ENCODE data around the gene COPE. TPM values are rescaled to one million over a fixed set of nuclear protein-coding genes. Genes with fewer than 3 reads are reported as not detected.
"Not testable (repeated sequence)": the region's sequence is repeated elsewhere in the genome, so short reads cannot be mapped to it uniquely, and the experiment has no call there.

COPE gene
- total RNA-seq, 1 donor from 2014 or later: 54.6 TPM

DNA sequence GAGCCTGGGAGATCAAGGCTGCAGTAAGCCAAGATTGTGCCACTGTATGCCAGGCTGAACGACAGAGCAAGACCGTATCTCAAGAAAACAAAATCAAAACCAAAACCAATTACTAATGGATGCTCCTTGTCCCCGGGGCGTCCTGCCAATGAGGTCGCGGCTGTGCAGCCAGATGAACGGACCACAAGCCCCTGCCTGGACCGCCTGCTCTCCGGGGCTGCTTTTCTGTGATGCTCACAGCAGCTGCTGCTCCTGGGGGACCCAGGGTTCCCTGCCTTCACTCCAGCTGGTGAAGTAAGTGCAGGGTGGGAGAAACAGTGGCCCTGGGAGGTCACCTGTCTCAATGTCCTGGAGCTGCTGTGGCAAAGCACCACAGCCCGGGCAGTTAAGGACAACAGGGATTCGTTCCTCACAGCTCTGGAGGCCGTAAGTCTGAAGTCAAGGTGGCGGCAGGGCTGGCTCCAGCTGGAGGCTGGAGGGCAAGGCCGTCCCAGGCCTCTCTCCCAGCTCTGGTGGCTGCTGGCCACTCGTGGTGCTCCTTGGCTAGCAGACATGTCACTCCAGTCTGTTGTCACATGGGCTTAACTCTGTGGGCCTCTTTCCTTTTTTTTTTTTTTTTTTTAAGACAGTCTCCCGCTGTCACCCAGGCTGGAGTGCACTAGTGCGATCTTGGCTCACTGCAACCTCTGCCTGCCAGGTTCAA, 10.1 kb downstream of the COPE start:
- DNase-seq: no peak

DNA sequence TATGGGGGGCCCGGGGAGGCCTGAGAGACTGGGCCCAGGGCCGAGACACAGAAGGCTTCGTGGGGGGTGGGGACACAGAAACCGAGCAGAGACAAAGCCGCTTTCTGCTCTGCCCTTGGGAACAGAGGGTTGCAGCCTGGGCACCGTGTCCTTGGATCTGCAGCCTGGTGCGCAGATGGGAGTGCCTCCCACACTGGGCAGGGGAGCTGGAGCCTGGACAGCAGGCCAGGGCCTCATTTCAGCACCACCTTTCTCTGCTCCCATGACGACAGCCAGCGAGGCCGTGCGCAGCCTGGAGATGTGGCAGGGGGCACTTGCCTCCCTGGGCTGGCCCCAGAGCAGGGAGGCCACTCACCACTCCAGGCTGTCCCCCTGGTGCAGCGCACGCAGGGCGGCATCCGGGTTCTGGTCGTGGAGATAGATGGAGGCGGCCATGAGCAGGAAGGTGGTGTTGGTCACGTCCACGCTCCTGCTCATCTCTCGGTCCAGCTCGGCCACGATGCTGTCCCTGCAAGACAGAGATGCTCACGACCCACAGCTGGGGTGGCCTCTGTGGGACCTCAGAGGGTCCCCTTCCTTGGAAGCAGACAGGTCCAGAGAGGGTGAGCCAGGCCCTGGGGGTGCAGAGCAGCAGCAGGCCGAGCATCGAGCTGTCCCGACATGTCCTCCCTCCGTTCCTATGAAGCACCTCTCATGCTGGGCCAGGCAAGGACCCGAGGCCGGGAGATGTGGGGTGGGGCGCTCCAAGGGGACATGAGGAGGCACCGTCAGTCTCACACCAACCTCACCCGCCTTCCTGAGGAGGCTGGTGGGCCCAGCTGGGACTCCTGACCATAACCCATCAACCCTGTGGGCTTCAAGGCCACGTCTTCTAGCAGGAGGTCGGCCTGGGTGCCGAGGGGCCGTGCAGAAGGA, 12.3 kb downstream of the COPE start:
- DNase-seq: no peak

DNA sequence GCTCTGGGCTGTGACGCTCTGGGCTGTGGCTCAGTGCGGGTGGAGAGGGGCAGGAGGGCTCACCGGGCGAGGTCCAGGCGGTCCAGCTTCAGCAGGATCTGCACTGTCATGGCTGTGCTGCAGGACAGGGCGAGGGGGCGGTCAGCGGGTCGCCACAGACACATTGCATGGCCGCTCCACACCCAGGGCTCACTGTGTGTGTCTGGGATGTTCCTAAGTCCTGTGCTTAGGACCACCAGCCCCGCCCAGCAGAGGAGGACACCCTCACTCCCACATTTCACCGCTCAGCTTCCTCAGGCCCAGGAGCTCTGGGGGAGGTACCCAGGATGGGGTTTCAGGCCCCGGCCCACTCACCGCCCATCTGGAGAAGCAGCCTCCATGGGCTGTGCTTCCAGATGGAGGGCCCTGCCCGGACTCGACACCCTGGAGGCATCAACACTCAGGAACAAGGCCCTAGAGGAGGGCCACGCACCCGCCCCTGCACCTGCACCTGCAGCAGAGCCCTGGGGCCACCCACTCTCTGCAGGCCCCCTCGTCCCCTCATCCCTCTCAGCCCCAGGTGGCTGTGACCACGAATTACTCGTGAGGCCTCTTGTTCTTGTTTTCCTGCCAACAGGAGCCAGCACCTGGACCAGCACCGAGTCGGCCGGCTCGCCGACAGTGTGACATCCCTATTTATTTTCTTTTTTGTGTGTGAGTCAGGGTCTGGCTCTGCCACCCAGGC, 13.5 kb downstream of the COPE start:
- no peak for DNase-seq

DNA sequence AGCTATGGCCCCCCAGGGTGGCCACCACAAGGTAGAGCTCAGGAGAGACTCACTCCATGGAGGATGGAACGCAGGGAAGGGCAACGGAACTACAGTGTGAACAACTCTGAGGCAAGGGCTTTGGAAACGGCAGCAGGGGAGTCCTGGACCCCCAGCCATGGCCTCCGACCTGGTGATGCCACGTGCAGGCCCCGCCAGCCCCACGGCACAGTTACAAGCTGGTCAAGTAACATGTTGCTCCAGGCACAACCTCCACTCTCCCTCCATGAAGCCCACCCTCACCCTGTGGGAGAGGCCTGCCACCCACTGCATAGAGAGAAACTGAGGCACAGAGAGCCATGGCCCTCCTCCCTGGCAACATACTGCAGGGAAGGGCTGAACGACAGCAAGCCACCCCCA, 14.1 kb downstream of the COPE start:
- DNase-seq: no peak

DNA sequence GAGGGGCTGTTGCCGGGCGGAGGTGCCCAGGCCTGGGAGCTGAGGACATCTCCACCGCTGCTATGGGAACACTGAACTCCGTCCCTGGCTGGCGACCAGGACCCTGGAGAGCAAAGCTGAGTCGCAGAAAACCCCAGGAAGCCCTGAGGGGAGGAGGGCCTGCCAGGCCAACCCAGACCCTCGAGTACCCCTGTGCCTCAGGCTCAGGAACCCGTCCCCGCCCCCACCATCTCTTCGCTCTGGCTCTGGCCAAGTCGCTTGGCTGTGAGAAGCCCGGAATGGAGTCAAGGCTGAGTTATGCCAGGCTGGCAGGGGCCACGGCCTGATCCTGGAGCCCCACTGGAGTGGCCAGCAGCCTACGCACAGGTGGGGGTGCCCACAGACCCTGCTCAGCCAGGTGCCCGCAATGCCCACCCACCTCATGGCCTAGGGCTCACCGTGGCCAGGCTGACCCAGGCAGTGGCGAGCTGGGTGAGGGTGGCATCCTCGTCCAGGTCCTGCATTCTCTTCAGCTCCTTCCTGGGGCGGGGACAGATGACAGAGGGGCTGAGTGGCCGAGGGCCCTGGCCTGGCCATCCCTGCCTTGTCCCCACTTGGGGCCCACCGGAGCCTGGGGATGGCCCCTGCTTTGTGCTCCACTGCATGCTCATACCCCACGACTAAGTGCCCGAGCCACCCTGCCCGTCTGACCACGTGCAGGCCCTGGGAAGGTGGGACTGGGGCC, 14.7 kb downstream of the COPE start:
- DNase-seq: no peak

DNA sequence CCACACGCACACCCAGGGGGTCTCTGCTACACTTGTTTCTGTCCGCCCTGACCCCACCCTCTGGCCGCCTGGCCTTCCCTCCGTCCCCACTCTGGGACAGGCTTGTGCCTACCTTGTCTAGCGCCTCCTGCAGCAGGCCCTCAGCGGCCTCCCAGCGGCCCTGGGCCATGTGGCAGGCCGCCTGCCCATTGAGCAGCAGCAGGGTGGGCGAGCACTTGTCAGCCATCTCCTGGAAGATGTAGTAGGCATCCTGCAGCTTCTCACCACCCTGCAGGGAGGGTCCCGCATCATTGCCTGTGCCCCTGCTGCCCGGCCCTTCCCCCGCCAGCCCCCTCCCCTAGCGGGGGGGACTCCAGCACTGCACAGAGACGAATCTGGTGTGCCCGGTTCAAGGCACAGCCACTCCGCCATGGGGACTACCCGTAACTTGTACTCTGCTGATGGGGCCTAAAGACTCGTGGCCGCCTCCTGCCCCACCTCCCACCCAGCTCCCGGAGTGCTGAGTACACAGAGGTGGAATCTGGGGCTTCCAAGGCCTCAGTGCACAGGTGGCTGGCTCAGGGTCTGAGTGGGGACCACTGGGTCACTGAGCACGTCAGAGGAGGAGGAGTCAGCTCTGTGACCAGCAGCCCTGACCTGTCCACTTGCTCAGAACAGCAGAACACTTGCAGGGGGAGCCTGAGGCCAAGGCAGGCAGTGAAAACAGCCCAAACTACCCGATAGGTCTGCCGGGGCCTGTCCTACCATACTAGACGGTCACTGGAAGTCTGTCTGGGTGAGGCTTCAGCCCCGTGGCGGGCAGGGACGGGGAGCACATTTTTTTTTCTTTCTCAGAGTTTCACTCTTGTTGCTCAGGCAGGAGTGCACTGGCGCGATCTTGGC, 15.8 kb downstream of the COPE start:
- DNase-seq: no peak

DNA sequence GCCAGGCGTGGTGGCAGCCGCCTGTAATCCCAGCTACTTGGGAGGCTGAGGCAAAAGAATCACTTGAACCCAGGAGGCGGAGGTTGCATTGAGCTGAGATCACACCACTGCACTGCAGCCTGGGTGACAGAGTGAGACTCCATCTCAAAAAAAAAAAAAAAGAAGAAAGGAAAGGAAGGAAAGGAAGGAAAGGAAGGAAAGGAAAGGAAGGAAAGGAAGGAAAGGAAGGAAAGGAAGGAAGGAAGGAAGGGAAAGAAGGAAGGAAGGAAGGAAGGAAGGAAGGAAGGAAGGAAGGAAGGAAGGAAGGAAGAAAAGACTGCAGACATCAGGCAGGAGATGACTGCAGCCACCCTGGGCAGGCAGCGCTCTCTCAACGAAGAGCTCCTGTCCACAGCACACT, 16.7 kb downstream of the COPE start:
- not testable (repeated sequence) for DNase-seq

- DNase-seq: no peak
These were observed 17.7 kb downstream of the COPE start for GRCh38 chr19:18901491-18901890.

GRCh38 chr19:18900700-18901481, 18.3 kb downstream of the COPE start:
- DNase-seq: no peak

- no peak for DNase-seq
These were observed 19.3 kb downstream of the COPE start for GRCh38 chr19:18899624-18900560.

- no peak for DNase-seq
These were observed 20.4 kb downstream of the COPE start for GRCh38 chr19:18898607-18899408.

- no peak for DNase-seq
These were observed 21.0 kb downstream of the COPE start for GRCh38 chr19:18898081-18898606.

DNA sequence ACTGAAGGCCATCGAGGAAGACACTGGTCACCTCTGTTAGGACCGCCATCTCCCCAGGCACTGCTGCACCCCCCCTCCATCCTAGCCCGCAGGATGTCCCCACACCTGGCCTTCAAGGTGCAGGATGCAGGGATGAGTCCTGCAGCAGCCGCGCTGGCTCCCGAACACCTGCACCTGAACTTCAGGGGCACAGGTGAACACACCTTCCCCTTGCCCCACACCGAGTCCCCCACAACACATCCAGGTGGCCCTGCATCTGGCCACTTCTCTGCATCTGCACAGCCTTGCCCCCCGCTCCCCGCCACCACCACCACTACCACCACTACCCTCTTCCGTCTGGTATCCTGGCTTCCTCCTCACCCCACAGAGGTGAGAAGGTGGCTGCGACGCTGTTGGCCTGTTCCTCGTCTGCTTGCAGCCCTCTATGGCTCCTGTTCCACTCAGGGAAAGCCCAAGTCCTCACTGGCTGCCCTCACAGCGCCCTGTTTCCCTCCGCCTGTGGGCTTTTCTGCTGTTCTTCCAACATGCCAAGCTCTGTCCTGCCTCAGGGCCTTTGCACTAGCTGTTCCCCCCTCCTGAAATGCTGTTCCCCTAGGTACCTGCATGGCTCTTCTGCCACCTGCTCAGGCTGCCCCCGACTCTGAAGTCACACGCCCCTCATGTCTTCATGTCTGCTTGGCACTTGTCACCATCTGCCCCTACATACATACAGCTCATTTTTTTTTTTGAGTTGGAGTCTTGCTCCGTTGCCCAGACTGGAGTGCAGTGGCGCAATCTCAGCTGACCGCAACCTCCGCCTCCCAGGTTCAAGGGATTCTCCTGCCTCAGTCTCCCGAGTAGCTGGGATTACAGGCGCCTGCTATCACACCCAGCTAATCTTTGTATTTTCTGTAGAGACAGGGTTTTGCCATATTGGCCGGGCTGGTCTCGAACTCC, 21.8 kb downstream of the COPE start:
- no peak for DNase-seq

- no peak for DNase-seq
These were observed 22.8 kb downstream of the COPE start for GRCh38 chr19:18896421-18896841.

DNA sequence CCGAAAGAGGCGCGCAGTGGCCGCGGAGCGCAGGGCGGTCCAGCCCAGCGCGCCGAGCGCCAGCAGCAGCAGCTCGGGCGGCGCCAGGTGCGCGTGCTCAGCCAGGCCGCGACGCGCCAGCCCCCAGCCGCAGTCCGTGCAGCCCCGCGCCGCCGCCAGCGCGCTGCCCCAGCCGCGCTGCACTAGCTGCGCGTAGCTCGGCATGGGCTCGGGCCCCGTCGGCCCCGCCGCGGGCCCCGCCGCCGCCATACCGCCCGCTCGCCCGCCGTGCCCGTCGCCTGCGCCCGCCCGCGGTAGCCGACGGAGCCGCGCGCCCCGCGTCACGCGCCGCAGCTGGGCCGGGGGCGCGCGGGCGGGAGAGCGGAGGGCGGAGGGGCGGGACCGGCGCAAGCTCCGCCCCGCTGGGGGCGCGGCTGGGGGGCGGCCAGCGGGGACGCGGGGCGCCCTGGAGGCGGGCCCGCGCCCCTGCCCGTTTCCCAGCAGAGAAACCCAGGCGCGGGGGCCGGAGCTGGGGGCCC, 23.3 kb downstream of the COPE start, which contains the start of gene CERS1:
Gene CERS1 (minus strand): TSS at position 335 of the 518 bp plus-strand sequence. CDS start 86 bp downstream, at position 249.
- DNase-seq: no peak

All from skin of body (tissue), 2 donors.